Activated T-helper 1 cell treated with Interleukin-2 at 50 U/mL for 16 hours (primary cell): Measurements from ENCODE around the gene PRAMEF25.
"Not testable (repeated sequence)": the region's sequence is repeated elsewhere in the genome, so short reads cannot be mapped to it uniquely, and the experiment has no call there.

ENCODE experiments used
- DNase-seq: peaks from one replicate; pipeline ENCODE4 v3.0.0-alpha.2; 2020; ENCODE audit warnings: low read depth

The PRAMEF25 gene

DNA sequence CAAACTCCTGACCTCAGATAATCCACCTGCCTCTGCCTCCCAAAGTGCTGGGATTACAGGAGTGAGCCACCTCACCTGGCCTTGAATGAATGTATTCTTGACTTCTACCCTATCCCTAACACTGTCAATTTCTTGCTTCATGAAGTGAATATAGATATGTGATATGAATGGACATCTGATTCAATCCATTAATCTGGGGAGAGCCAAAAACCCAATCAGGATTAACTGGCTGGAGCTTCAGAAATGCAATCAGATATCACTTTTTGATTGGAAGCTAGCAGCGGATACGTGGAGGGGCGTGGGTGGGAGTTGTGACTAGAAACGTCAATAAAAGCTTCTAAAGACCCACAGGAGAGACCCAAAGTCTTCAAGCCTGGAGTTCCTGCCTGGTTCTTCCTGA lies at the start of gene PRAMEF25:
Gene PRAMEF25, plus strand, starts transcription at position 301 of the 400 bp plus-strand sequence. CDS start 2,920 bp downstream, outside the sequence.
- not testable (repeated sequence) for DNase-seq

DNA sequence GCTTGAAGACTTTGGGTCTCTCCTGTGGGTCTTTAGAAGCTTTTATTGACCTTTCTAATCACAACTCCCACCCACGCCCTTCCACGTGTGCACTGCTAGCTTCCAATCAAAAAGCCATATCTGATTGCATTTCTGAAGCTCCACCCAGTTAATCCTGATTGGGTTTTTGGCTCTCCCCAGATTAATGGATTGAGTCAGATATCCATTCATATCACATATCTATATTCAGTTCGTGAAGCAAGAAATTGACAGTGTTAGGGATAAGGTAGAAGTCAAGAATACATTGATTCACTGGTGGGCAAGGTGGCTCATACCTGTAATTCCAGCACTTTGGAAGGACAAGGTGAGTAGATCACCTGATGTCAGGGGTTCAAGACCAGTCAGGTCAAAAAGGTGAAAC lies 14.1 kb upstream of the PRAMEF25 start, which contains the start of gene PRAMEF27:
Gene PRAMEF27, minus strand, starts transcription at position 101 of the 400 bp plus-strand sequence. CDS start 2,916 bp downstream, outside the sequence.
- not testable (repeated sequence) for DNase-seq

DNA sequence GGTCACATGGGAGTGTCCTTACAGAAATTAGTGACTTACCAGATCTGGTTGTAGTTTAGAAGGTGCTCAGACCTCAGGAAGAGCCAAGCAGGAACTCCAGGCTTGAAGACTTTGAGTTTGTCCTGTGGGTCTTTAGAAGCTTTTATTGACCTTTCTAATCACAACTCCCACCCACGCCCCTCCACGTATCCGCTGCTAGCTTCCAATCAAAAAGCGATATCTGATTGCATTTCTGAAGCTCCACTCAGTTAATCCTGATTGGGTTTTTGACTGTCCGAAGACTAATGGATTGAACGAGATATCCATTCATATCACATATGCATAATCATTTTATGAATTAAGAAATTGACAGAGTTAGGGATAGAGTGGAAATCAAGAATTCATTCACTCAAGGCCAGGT lies 46.2 kb downstream of the PRAMEF25 start, which contains the start of gene HNRNPCL2:
Gene HNRNPCL2, minus strand, starts transcription at position 101 of the 400 bp plus-strand sequence. CDS start 454 bp downstream, outside the sequence.
- DNase-seq = not testable (repeated sequence)
